HUDEP-2 (cell line): ENCODE data around the gene DGKD.

Source experiments
- DNase-seq, 76 experiments: peaks; one replicate each; lab custom pipeline; 2025; ENCODE audit not compliant: unreplicated experiment in 76 of 76; lab: John Stamatoyannopoulos, UW

The DGKD gene

DNA sequence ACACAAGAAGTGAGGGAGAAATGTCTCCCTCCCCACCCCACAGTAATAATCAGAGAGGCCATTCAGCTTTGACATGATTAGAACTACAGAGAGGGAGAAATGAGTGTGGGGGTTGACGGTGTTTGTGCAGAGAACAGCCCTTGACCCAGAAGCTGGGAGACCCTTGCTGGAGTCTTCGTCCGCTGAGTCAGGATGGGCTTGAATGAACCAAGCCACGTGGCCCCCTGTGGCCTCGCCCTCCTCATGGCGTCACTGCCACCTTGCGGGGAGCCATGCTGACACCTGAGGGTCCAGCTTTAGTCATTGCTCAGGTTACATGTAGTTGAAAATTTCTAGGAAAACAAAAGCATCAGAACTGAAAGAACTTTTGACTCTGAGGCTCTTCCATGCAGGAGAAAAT lies 101.2 kb downstream of the DGKD start:
- no peak for DNase-seq

GRCh38 chr2:233456111-233456510 lies 101.8 kb downstream of the DGKD start:
- DNase-seq: no peak

- no peak for DNase-seq
These were observed 102.6 kb downstream of the DGKD start for GRCh38 chr2:233456934-233457333.

GRCh38 chr2:233457356-233457755 lies 103.1 kb downstream of the DGKD start:
- DNase-seq: no peak

- no peak for DNase-seq
These were observed 103.8 kb downstream of the DGKD start for GRCh38 chr2:233458031-233458610.

DNA sequence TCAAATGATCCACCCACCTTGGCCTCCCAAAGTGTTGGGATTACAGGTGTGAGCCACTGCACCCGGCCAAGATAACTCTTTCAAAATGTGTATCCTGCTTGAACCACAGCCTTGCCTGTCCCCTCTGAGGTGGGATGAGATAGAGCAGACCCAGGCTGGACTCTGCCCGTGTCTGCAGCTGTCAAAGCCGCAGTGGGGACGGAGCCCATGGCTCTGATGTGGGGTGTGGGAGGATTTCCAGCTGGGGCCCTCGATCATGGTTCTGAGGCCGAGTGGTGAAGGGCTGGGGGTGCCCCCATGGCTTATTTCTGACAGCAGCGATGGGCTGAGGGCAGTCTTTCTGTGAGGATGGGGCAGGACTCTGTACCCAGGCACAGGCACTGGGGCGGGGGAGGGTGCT lies 104.5 kb downstream of the DGKD start:
- DNase-seq: no peak

- DNase-seq: no peak
These were observed 105.1 kb downstream of the DGKD start for GRCh38 chr2:233459426-233459825.

DNA sequence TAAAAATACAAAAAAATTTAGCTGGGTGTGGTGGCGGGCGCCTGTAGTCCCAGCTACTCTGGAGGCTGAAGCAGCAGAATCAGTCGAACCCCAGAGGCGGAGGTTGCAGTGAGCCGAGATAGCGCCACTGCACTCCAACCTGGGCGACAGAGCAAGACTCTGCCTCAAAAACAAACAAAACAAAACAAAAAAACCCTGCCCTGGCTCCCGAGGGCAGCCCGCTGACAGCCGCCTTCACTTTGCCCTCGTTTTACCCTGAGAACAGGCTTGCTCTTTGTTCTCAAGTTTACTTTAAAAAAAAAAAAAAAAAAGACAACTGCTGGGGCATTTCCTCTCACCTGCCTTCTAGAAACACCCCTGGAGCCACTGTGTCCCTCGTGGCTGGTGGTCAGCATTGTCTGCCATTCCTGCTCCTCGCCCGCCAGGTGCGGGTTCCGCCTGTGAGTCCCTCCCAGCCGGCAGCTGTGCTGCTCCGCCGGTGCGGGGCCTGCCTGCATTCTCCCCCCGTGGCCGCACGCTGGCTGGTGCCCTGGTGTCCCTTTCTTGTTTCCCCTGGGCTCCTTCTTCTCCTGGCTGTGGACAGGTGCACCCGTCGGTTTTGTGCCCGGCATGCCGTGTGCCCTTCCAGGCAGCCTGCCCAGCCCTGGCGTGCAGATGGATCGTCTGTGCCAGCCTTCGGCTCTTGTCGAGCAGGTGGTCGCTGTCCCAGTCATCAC lies 106.6 kb downstream of the DGKD start:
- DNase-seq: no peak

DNA sequence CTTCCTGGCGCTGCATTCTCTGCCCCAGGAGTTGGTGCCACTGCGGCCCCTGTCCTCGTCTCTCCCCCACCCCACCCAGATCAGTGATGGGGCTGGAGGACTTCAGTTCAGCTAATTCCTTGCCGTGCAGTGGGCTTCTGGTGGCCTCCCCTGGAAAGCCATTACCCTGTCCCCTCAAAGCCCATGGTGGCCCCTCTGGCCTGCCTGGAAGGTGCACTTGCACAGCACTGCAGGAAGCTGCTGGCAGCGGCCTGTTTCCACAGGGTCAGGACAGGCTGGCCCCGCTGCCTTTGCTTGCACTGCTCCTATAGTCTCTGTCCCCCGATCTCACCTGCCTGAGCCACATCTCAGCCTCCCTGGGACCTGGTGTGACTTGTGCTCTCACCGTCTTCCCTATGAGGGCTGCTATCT lies 107.2 kb downstream of the DGKD start:
- no peak for DNase-seq

DNA sequence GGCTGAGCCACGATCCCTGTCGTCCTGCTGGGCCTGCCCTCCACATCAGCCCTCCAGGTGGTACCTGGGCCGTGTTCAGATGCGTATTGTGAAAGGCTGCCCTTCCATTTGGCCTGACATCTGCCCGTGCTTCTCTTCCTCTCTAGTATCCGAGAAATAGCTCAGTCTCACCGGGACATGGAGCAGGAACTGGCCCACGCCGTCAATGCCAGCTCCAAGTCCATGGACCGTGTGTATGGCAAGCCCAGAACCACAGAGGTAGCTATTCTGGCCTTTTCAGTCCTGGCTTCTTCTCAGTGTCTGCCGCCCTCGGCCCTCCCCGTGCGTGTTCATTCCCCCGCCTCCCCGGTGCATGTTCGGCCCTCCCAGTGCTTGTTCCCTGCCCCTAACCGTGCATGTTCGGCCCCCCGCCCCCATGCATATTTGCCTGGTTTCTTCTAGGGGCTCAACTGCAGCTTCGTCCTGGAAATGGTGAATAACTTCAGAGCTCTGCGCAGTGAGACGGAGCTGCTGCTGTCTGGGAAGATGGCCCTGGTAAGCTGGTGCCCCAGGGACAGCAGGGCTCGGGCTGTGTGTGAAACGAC lies 108.0 kb downstream of the DGKD start:
- no peak for DNase-seq

GRCh38 chr2:233462826-233463470 lies 108.7 kb downstream of the DGKD start:
- no peak for DNase-seq

DNA sequence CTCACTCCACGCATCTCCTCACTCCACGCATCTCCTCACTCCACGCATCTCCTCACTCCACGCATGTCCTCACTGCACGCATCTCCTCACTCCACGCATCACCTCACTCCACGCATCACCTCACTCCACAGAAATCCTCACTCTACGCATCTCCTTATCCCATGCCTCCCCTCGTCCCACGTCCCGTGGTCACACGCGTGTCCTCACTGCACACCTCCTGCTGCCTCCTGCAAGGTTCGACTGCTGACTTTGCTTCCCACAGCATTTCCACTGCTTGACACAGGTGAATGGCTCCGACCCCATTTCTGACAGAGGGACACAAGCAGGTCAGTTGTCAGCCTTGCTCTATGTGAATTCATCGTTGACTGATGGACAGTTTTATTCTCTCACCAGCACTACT lies 109.3 kb downstream of the DGKD start:
- no peak for DNase-seq

GRCh38 chr2:233464056-233464455 lies 109.8 kb downstream of the DGKD start:
- no peak for DNase-seq

- no peak for DNase-seq
These were observed 110.4 kb downstream of the DGKD start for GRCh38 chr2:233464531-233465240.

DNA sequence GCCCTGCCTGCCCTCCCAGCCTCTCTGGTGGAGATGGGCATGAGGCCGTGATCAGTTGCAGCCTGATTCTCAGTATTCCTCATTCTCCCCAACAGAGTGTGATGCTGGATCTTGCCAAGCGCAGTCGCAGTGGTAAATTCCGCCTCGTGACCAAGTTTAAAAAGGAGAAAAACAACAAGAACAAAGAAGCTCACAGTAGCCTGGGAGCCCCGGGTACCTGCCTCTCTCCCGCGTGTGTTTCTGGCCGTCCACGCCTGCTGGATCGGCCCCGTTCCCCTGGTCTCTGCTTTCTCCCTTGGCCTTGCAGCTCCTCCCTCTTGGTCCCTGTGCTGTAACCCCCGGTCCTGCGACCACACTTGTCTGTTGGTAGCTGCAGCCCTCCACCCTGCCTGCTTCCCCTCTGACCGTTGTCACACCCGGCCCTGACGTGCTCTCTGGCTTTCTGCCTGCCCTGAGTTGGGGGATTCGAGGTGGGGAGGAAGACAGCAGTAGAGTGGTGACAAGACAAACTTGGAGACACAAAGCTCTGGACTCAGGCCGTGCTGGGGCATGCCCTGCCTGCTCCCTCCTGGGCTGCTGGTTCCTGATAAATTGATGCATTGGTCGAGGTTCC lies 112.8 kb downstream of the DGKD start:
- no peak for DNase-seq

GRCh38 chr2:233468047-233468740 lies 113.9 kb downstream of the DGKD start:
- DNase-seq: no peak

DNA sequence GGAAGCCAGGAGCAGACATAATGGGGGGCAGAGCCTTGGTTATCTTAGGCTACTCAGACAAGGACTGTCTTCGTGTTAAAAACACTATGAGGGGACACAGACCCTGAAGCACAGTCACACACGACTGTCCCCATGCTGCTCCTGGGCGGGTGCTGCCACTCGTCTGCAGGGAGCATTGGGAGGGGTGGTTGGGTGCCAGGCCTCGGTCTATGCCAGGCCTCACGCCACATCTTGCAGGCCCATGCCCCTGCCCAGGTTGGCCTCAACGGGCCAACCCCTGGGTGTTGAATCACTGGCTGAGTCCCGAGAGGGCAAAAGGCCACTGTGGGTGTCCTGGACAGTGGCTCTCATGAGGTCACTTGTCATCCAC lies 114.4 kb downstream of the DGKD start:
- no peak for DNase-seq

GRCh38 chr2:233469261-233470010 lies 115.1 kb downstream of the DGKD start:
- DNase-seq: no peak

- no peak for DNase-seq
These were observed 115.9 kb downstream of the DGKD start for GRCh38 chr2:233470011-233470687.
